Neuronal stem cell (in vitro differentiated cells): ENCODE measurements around the gene RHEB.

Experiments used
- DNase-seq: peaks from one replicate; pipeline ENCODE4 v3.0.0-alpha.2; 2013; ENCODE audit warnings: low spot score
- H2AFZ ChIP-seq: one replicate; pipeline ENCODE4 v1.6.1; 2013; ENCODE audit warnings: mild to moderate bottlenecking, low read length, inconsistent platforms
- H2AK5ac ChIP-seq: 2 replicates; pipeline ENCODE4 v1.6.1; 2013; ENCODE audit warnings: low read depth, mild to moderate bottlenecking, inconsistent platforms, low read length, moderate library complexity, mixed read lengths
- H2BK120ac ChIP-seq: 2 replicates; pipeline ENCODE4 v1.6.1; 2013; ENCODE audit warnings: low read depth, mild to moderate bottlenecking, inconsistent platforms, low read length, moderate library complexity, mixed read lengths
- H2BK12ac ChIP-seq: one replicate; pipeline ENCODE4 v1.6.1; 2013; ENCODE audit warnings: low read length, inconsistent platforms
- H2BK15ac ChIP-seq: 2 replicates; pipeline ENCODE4 v1.6.1; 2013; ENCODE audit warnings: mild to moderate bottlenecking, low read length, inconsistent platforms, mixed read lengths
- H2BK5ac ChIP-seq: one replicate; pipeline ENCODE4 v1.6.1; 2013; ENCODE audit warnings: inconsistent platforms, mild to moderate bottlenecking, low read length, moderate library complexity
- H3K14ac ChIP-seq: one replicate; pipeline ENCODE4 v1.6.1; 2013; ENCODE audit warnings: low read length, inconsistent platforms
- H3K18ac ChIP-seq: 2 replicates; pipeline ENCODE4 v1.6.1; 2013; ENCODE audit warnings: low read length, inconsistent platforms
- H3K23ac ChIP-seq: 2 replicates; pipeline ENCODE4 v1.6.1; 2013; ENCODE audit warnings: low read depth, mild to moderate bottlenecking, mixed read lengths, low read length, inconsistent platforms; ENCODE audit not compliant: poor library complexity
- H3K27ac ChIP-seq: replicated peaks from 3 replicates; pipeline ENCODE4 v1.5.1; 2013; ENCODE audit warnings: low read length, inconsistent platforms
- H3K27me3 ChIP-seq, 3 experiments: 2 replicates each; pipeline ENCODE4 v1.6.1; 2013; ENCODE audit warnings: low read length in 3 of 3, mild to moderate bottlenecking in 2 of 3, inconsistent platforms in 1 of 3, low read depth in 1 of 3, mixed read lengths in 1 of 3, moderate library complexity in 1 of 3; ENCODE audit not compliant: control insufficient read depth in 3 of 3, insufficient read depth in 3 of 3
- H3K36me3 ChIP-seq, 2 donors: replicated peaks in 1 of 2; 2 replicates each; pipeline ENCODE4 v1.6.1; 2013; ENCODE audit warnings: low read length in 2 of 2; ENCODE audit not compliant: control insufficient read depth in 2 of 2, insufficient read depth in 2 of 2
- H3K4ac ChIP-seq: 2 replicates; pipeline ENCODE4 v1.6.1; 2013; ENCODE audit warnings: inconsistent platforms, mild to moderate bottlenecking, low read length, moderate library complexity
- H3K4me1 ChIP-seq, 2 donors: 1 replicate in 1 of 2; 2 replicates in 1 of 2; pipeline ENCODE4 v1.6.1; 2013; ENCODE audit warnings: low read length in 2 of 2, low read depth in 1 of 2; ENCODE audit not compliant: control insufficient read depth in 2 of 2, insufficient read depth in 1 of 2
- H3K4me2 ChIP-seq: one replicate; pipeline ENCODE4 v1.6.1; 2013; ENCODE audit warnings: mild to moderate bottlenecking, low read length, inconsistent platforms; ENCODE audit not compliant: insufficient read depth, poor library complexity, severe bottlenecking
- H3K4me3 ChIP-seq, 2 donors: 2 replicates each; pipeline ENCODE4 v1.5.1; 2013; ENCODE audit warnings: low read length in 2 of 2, mild to moderate bottlenecking in 2 of 2, inconsistent platforms in 1 of 2, moderate library complexity in 1 of 2
- H3K79me1 ChIP-seq: one replicate; pipeline ENCODE4 v1.6.1; 2013; ENCODE audit warnings: low read depth, mild to moderate bottlenecking, inconsistent platforms, low read length, moderate library complexity
- H3K9ac ChIP-seq: one replicate; pipeline ENCODE4 v1.6.1; 2013; ENCODE audit warnings: mild to moderate bottlenecking, low read depth, low read length, inconsistent platforms; ENCODE audit not compliant: poor library complexity
- H3K9me3 ChIP-seq, 2 donors: replicated peaks in 1 of 2; 2 replicates each; pipeline versions ENCODE3 to v1.6.1; 2013; ENCODE audit warnings: low read length in 2 of 2, mild to moderate bottlenecking in 2 of 2, inconsistent platforms in 1 of 2, low read depth in 1 of 2, mixed read lengths in 1 of 2, moderate library complexity in 1 of 2; ENCODE audit not compliant: control insufficient read depth in 2 of 2, insufficient read depth in 1 of 2
- H4K8ac ChIP-seq: one replicate; pipeline ENCODE4 v1.6.1; 2013; ENCODE audit warnings: low read depth, mild to moderate bottlenecking, inconsistent platforms, low read length, moderate library complexity
- H4K91ac ChIP-seq: one replicate; pipeline ENCODE4 v1.6.1; 2013; ENCODE audit warnings: low read length, low read depth, mild to moderate bottlenecking, inconsistent platforms; ENCODE audit not compliant: poor library complexity
- WGBS, 2 donors: extraction: QIAGEN DNeasy Blood & Tissue Kit; methylation state at CpG; one replicate each; pipeline ENCODE4 v1.1.7; 2013; ENCODE audit warnings: missing lambda C conversion rate in 2 of 2, mixed read lengths in 1 of 2; ENCODE audit not compliant: insufficient read length in 2 of 2, insufficient replicate concordance in 1 of 2; ENCODE audit errors: extremely low coverage in 2 of 2; 5-methylcytosine and 5-hydroxymethylcytosine counted together

Gene RHEB

GRCh38 chr7:151426441-151426903 lies 93.2 kb downstream of the RHEB start:
- no peak overlapping the region for H4K91ac ChIP-seq
- H3K14ac ChIP-seq, result no peak overlapping the region
- no peak overlapping the region for H2AFZ ChIP-seq
- peaks cover 0 to 14% (median 0%) of the 10 kb centered on the region in 3 experiments for H3K27me3 ChIP-seq
- H2BK12ac ChIP-seq, result no peak overlapping the region
- H3K9me3 ChIP-seq, result peaks cover 6 to 12% of the 10 kb centered on the region in 2 donors
- H3K23ac ChIP-seq, result no peak overlapping the region
- no peak overlapping the region for H2BK5ac ChIP-seq
- no peaks in the 10 kb centered on the region for H3K79me1 ChIP-seq
- H3K18ac ChIP-seq, result no peak overlapping the region
- H4K8ac ChIP-seq, result no peak overlapping the region
- WGBS, 2 donors, result no CpG with 5 or more reads among the region's 14 CpGs
- H3K4me1 ChIP-seq, result peaks cover 13 to 22% of the 10 kb centered on the region in 2 donors
- no peaks in the 10 kb centered on the region for H3K36me3 ChIP-seq
- no peak overlapping the region for H3K9ac ChIP-seq
- no peak overlapping the region for H3K4me3 ChIP-seq
- DNase-seq, result no peak
- no peak overlapping the region for H3K4me2 ChIP-seq
- H2BK15ac ChIP-seq, result peak overlapping the region; percentile 84
- no peak overlapping the region for H3K4ac ChIP-seq
- no peak overlapping the region for H3K27ac ChIP-seq
- no peak overlapping the region for H2AK5ac ChIP-seq
- H2BK120ac ChIP-seq, result no peak overlapping the region

DNA sequence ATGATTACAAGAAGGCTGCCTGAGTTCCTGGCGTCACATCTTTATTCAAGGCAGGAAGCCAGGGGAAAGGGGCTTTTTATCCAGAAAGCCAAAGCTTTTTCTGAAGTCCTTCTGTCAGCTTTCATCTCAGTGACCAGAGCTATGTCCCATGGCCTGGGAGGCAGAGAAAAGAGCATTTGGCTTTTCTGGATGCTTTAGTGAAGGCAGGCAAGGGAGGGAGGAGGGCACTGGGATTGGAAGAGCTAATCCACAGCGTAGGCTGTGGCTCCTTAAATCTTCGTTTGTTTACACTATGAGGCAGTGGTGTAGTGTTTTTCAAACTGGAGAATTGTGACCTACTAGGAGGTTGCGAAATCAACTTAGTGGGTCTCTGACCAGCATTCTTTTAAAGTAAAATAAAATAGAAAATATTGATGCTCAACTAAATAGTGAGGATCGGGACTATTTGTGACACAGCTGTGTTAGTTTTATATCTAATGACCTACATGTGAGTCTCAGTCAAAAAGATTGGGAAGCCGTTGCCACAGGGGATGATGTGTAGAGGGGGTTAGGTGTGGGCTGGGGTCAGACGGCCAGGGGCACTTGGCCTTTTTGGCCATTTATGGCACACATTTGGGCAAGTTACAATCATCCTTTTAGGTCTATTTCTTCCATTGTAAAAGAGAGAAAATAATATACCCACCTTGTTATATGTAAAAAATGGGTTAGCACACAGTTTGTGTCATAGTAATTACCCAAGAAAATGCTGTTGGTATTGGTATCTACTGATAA lies 93.8 kb downstream of the RHEB start:
- H3K4me1 ChIP-seq, result peaks cover 13 to 22% of the 10 kb centered on the region in 2 donors
- DNase-seq, result no peak
- H2BK15ac ChIP-seq, result no peak overlapping the region
- H2AK5ac ChIP-seq, result no peak overlapping the region
- H3K23ac ChIP-seq, result no peak overlapping the region
- H2BK12ac ChIP-seq, result no peak overlapping the region
- H2BK5ac ChIP-seq, result no peak overlapping the region
- no peak overlapping the region for H3K4me3 ChIP-seq
- H3K4me2 ChIP-seq, result no peak overlapping the region
- peaks cover 0 to 16% (median 0%) of the 10 kb centered on the region in 3 experiments for H3K27me3 ChIP-seq
- H3K4ac ChIP-seq, result no peak overlapping the region
- H2BK120ac ChIP-seq, result no peak overlapping the region
- no peak overlapping the region for H4K8ac ChIP-seq
- H2AFZ ChIP-seq, result no peak overlapping the region
- peaks cover 6 to 12% of the 10 kb centered on the region in 2 donors for H3K9me3 ChIP-seq
- H3K18ac ChIP-seq, result no peak overlapping the region
- H3K36me3 ChIP-seq, result no peaks in the 10 kb centered on the region
- no peak overlapping the region for H3K14ac ChIP-seq
- H3K79me1 ChIP-seq, result no peaks in the 10 kb centered on the region
- no peak overlapping the region for H4K91ac ChIP-seq
- WGBS, 2 donors, result no CpG with 5 or more reads among the region's 7 CpGs
- H3K9ac ChIP-seq, result no peak overlapping the region
- H3K27ac ChIP-seq, result no peak overlapping the region

DNA sequence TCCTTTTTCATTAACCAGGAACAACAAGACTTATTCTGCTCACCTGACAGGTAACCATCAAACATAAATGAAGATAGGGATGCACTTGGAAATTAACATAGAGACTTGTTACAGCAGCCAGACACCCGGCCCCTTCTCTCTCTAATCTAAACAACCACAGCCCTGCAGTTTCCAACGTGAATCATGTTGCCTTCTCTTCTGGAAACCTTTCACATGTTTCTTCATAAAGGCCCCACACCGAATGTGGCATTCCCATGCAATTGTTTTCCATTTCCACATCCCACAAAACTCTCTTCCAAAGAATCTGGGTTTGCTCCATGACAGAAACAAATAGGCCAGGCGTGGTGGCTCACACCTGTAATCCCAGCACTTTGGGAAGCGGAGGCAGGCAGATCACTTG lies 94.9 kb downstream of the RHEB start:
- Histone ChIP-seq H3K14ac (no peak overlapping the region), H2BK5ac (no peak overlapping the region), H3K23ac (no peak overlapping the region), H2AK5ac (no peak overlapping the region), H3K36me3 (no peaks in the 10 kb centered on the region), H3K18ac (no peak overlapping the region), H2BK120ac (no peak overlapping the region), H3K4me2 (no peak overlapping the region), H2AFZ (no peak overlapping the region), H3K79me1 (no peaks in the 10 kb centered on the region), H3K9me3 (peaks cover 6 to 12% of the 10 kb centered on the region in 2 donors), H2BK15ac (no peak overlapping the region), H3K4me1 (peaks cover 12 to 20% of the 10 kb centered on the region in 2 donors), H3K27me3 (peaks cover 0 to 16% (median 0%) of the 10 kb centered on the region in 3 experiments), H3K27ac (no peak overlapping the region), H3K4ac (no peak overlapping the region), H4K8ac (no peak overlapping the region), H3K9ac (peak overlapping the region; percentile 7), H2BK12ac (no peak overlapping the region), H3K4me3 (no peak overlapping the region), H4K91ac (no peak overlapping the region)
- no CpG with 5 or more reads among the region's 5 CpGs for WGBS, 2 donors
- DNase-seq, result no peak

GRCh38 chr7:151423936-151424335 lies 95.8 kb downstream of the RHEB start:
- Histone ChIP-seq H2BK5ac (no peak overlapping the region), H3K4me3 (no peak overlapping the region), H3K4me2 (no peak overlapping the region), H3K23ac (no peak overlapping the region), H3K79me1 (no peaks in the 10 kb centered on the region), H4K91ac (no peak overlapping the region), H2BK15ac (no peak overlapping the region), H4K8ac (no peak overlapping the region), H2BK12ac (no peak overlapping the region), H3K36me3 (no peaks in the 10 kb centered on the region), H3K9me3 (peaks cover 6 to 12% of the 10 kb centered on the region in 2 donors), H3K9ac (no peak overlapping the region), H3K4ac (no peak overlapping the region), H3K14ac (no peak overlapping the region), H3K4me1 (peaks cover 6 to 12% of the 10 kb centered on the region in 2 donors), H3K27ac (no peak overlapping the region), H3K18ac (no peak overlapping the region), H2AFZ (no peak overlapping the region), H2BK120ac (no peak overlapping the region), H3K27me3 (peaks cover 0 to 16% (median 0%) of the 10 kb centered on the region in 3 experiments), H2AK5ac (no peak overlapping the region)
- DNase-seq, result no peak
- WGBS, 2 donors, result no CpG with 5 or more reads among the region's 5 CpGs
